ENCODE data around the gene PDE7B.

GRCh38 chr6:136114661-136115060 is 263.2 kb downstream of the PDE7B start:
- TF ChIP-seq CTCF (conservative IDR thresholded peaks at IDR 0.05; ENCODE audit: low read depth, low read length) (no peak), POLR2A (IDR thresholded peaks at IDR 0.05; ENCODE audit: low read depth, low read length) (no peak), RAD21 (IDR thresholded peaks at IDR 0.05; ENCODE audit: low read length) (no peak), MXI1 (IDR thresholded peaks at IDR 0.05; ENCODE audit: borderline replicate concordance, low read depth, low read length) (no peak), RCOR1 (IDR thresholded peaks at IDR 0.05; ENCODE audit: insufficient replicate concordance, low read length) (no peak), NFE2L2 (IDR thresholded peaks at IDR 0.05; ENCODE audit: low read depth, low read length) (no peak), MAFK (IDR thresholded peaks at IDR 0.05; ENCODE audit: low read depth, low read length) (no peak)
